SK-N-SH (cell line): ENCODE data around the gene GALR3. TPM values are rescaled to one million over a fixed set of nuclear protein-coding genes. Genes with fewer than 3 reads are reported as not detected.

Experiments used
- CTCF ChIA-PET: fragments of 300-600, 350-600 bp; formaldehyde crosslinking; extraction: SDS; loops from one replicate; lab custom pipeline; 2021; lab: Yijun Ruan, JAX
- POLR2A ChIA-PET: fragments of 350-600 bp; sonication (Branson Sonifier 250); formaldehyde crosslinking; extraction: SDS; loops from one replicate; lab custom pipeline; 2020; ENCODE audit warnings: antibody characterized with exemption, inconsistent platforms; lab: Yijun Ruan, JAX
- DNase-seq: peaks from one replicate; pipeline ENCODE4 v3.0.0; 2012
- H2AFZ ChIP-seq: fragments of 200-600 bp; sonication (generic); 2 replicates; pipeline ENCODE4 v1.8.1; 2016; ENCODE audit warnings: antibody characterized with exemption, mild to moderate bottlenecking, low read depth
- H3F3A ChIP-seq: fragments of 200-600 bp; sonication (generic); replicated peaks from 2 replicates; pipeline ENCODE3; 2016; ENCODE audit warnings: antibody characterized with exemption, mild to moderate bottlenecking; ENCODE audit not compliant: insufficient read depth
- H3K27ac ChIP-seq, 2 experiments: fragments of 200-500 bp in 1 of 2; fragments of 200-600 bp in 1 of 2; sonication (Bioruptor generic) in 1 of 2; sonication (generic), shearing (Covaris generic) in 1 of 2; 2 replicates each; pipeline versions ENCODE4 v1.5.1 to v1.6.1; 2014 to 2016; ENCODE audit warnings: low read depth in 2 of 2, inconsistent platforms in 1 of 2, low read length in 1 of 2, mild to moderate bottlenecking in 1 of 2, mixed read lengths in 1 of 2
- H3K27me3 ChIP-seq: fragments of 200-600 bp; sonication (generic), shearing (Covaris generic); 2 replicates; pipeline ENCODE4 v1.6.1; 2016; ENCODE audit warnings: mixed run types; ENCODE audit not compliant: insufficient read depth
- H3K36me3 ChIP-seq, 2 experiments: fragments of 200-500 bp in 1 of 2; fragments of 200-600 bp in 1 of 2; sonication (Bioruptor generic) in 1 of 2; sonication (generic) in 1 of 2; replicated peaks in 1 of 2; 2 replicates each; pipeline versions ENCODE3 to v1.5.1; 2014 to 2016; ENCODE audit warnings: low read length in 1 of 2, mild to moderate bottlenecking in 1 of 2; ENCODE audit not compliant: insufficient read depth in 2 of 2, control insufficient read depth in 1 of 2
- H3K4me1 ChIP-seq, 2 experiments: fragments of 200-500 bp in 1 of 2; fragments of 200-600 bp in 1 of 2; sonication (Bioruptor generic) in 1 of 2; sonication (generic), shearing (Covaris generic) in 1 of 2; 2 replicates each; pipeline versions ENCODE4 v1.5.1 to v1.6.1; 2014 to 2016; ENCODE audit warnings: low read depth in 1 of 2, low read length in 1 of 2, mixed run types in 1 of 2; ENCODE audit not compliant: insufficient read depth in 2 of 2, control insufficient read depth in 1 of 2
- H3K4me2 ChIP-seq: fragments of 200-600 bp; sonication (generic), shearing (Covaris generic); 2 replicates; pipeline ENCODE4 v1.6.1; 2017; ENCODE audit warnings: mixed run types
- H3K4me3 ChIP-seq, 2 experiments: fragments of 200-500 bp in 1 of 2; fragments of 200-600 bp in 1 of 2; sonication (Bioruptor generic) in 1 of 2; sonication (generic), shearing (Covaris generic) in 1 of 2; 2 replicates each; pipeline versions ENCODE4 v1.5.1 to v1.8.1; 2014 to 2016; ENCODE audit warnings: low read depth in 2 of 2, inconsistent platforms in 1 of 2, low read length in 1 of 2, mild to moderate bottlenecking in 1 of 2, mixed read lengths in 1 of 2, moderate library complexity in 1 of 2
- H3K79me2 ChIP-seq: fragments of 200-600 bp; sonication (generic); 2 replicates; pipeline ENCODE4 v1.8.1; 2017; ENCODE audit warnings: mild to moderate bottlenecking; ENCODE audit not compliant: insufficient read depth
- H3K9ac ChIP-seq: fragments of 200-600 bp; sonication (generic); 2 replicates; pipeline ENCODE4 v1.6.1; 2017; ENCODE audit warnings: mixed run types
- H3K9me2 ChIP-seq: fragments of 200-600 bp; sonication (generic); 2 replicates; pipeline ENCODE4 v1.6.1; 2017; ENCODE audit warnings: mixed run types
- H3K9me3 ChIP-seq: fragments of 200-600 bp; sonication (generic); 2 replicates; pipeline ENCODE4 v1.6.1; 2017; ENCODE audit warnings: mixed run types, mild to moderate bottlenecking, moderate library complexity
- H4K20me1 ChIP-seq: fragments of 200-600 bp; sonication (generic); 2 replicates; pipeline ENCODE4 v1.6.1; 2017; ENCODE audit warnings: mild to moderate bottlenecking, mixed run types; ENCODE audit not compliant: insufficient read depth
- CHD2 ChIP-seq: fragments of 150-350 bp; IDR thresholded peaks from 2 replicates; pipeline ENCODE4 v1.6.1; 2018; ENCODE audit warnings: low read length; ENCODE audit not compliant: partially characterized antibody
- EP300 ChIP-seq, 2 experiments: IDR thresholded peaks; 2 replicates each; pipeline versions ENCODE4 v1.4.0 to v1.6.1; 2012; ENCODE audit warnings: borderline replicate concordance in 1 of 2, low read depth in 1 of 2, low read length in 1 of 2
- FOXM1 ChIP-seq: IDR thresholded peaks from 2 replicates; pipeline ENCODE4 v1.4.0; 2012; ENCODE audit warnings: low read depth, mild to moderate bottlenecking
- JUND ChIP-seq: IDR thresholded peaks from 2 replicates; pipeline ENCODE4 v1.4.0; 2012
- MEF2A ChIP-seq: IDR thresholded peaks from 2 replicates; pipeline ENCODE4 v1.4.0; 2012; ENCODE audit warnings: low read depth, borderline replicate concordance
- NRF1 ChIP-seq: IDR thresholded peaks from 2 replicates; pipeline ENCODE4 v1.6.1; 2012; ENCODE audit warnings: low read depth, mild to moderate bottlenecking, low read length
- RAD21 ChIP-seq: IDR thresholded peaks from 2 replicates; pipeline ENCODE4 v1.6.1; 2012; ENCODE audit warnings: mild to moderate bottlenecking, low read length
- SIN3A ChIP-seq: IDR thresholded peaks from 2 replicates; pipeline ENCODE4 v1.6.1; 2012; ENCODE audit warnings: low read depth, mild to moderate bottlenecking, low read length, moderate library complexity, borderline replicate concordance
- SMC3 ChIP-seq: IDR thresholded peaks from 2 replicates; pipeline ENCODE4 v1.6.1; 2012; ENCODE audit warnings: low read depth, low read length, improper control_type of control experiment
- TEAD4 ChIP-seq: IDR thresholded peaks from 2 replicates; pipeline ENCODE4 v1.4.0; 2012; ENCODE audit warnings: mild to moderate bottlenecking, borderline replicate concordance; ENCODE audit not compliant: insufficient read depth
- WGBS: methylation state at CpG from one replicate; pipeline ENCODE4 v1.1.6; 2017; ENCODE audit warnings: low lambda C conversion rate; 5-methylcytosine and 5-hydroxymethylcytosine counted together
- polyA plus RNA-seq, 3 experiments: library from polyadenylated mRNA; depleted of rRNA; stranded (reverse); fragments of >200 nt; gene quantifications; 2 replicates each; pipeline ENCODE4 v1.2.3, GENCODE V29; 2012
- TF ChIP-seq, protein P1 (sequence below): IDR thresholded peaks from 2 replicates; pipeline ENCODE4 v1.4.0; 2012; ENCODE audit warnings: low read depth, borderline replicate concordance

GALR3 gene
- polyA plus RNA-seq, 1 of the 3 experiments (the other 2 are of a cell fraction): not detected

DNA sequence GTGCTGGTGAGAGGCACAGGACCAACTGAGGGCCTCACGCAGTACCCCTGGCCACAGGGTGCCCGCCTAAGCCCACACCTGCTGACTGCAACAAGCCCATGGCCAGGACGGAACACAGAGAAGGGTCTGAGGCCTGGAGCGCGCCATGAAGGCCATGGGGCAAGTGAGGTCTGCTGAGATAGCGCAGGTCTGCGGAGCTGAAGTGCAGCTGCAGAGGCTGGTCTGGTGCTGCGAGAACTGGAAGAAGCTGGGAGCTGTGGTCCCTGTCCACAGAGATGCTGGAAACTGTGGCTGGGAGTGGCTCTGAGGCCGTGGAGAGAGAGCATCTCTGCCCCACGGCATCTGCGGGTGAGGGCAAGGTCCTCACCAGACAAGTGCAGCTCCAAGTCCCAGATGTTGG lies 8.3 kb downstream of the GALR3 start (continued):
- no peak for TF ChIP-seq SIN3A
- no peak for TF ChIP-seq MEF2A
- TF ChIP-seq, all 33 proteins: peak for 0

DNA sequence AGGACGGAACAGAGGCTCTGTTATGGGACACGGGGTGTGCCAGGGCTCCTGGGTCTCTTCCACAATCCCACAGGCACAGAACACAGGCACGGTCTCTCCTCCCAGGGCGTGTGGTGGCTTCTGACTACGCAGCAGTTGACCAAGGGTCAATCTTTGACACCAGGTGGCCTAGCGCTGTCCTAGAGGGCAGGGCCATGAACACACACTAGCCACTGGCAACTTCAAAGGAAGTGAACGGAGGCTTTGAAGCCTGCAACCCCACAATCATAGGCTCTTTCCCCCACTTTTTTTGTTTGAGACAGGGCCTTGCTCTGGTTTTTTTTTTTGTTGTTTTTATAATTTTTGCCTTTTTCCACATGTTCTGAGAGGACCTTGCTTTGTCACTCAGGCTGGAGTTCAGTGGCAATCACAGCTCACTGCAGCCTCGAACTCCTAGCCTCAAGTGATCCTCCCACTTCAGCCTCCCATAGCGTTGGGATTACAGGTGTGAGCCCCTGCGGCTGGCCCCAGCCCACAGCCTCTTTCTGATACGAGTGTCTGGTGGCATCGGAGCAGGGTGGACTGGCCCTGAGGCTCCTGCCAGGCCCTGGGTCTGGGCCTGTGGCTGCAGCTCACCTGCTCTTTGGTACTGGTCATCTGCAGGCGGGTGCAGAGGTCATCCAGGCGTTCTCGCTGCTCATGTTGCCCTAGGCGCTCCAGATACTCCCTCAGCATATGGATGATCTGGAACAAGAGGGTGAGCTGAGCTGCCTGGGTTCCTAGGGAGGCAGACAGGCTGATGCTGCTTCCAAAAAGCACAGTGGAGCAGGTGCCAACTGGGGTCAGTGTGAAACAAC lies 9.1 kb downstream of the GALR3 start:
- 98% methylated on average over 10 of the region's 16 CpGs for WGBS
- no peaks in the 10 kb centered on the region for H3K27me3 ChIP-seq
- no peaks in the 10 kb centered on the region for H3K9me3 ChIP-seq
- no peak overlapping the region for H3K27ac ChIP-seq
- no peak overlapping the region for H3K4me3 ChIP-seq
- H3K9ac ChIP-seq: no peak overlapping the region
- DNase-seq: no peak
- peaks cover 32 to 46% of the 10 kb centered on the region in 2 experiments for H3K36me3 ChIP-seq
- H3K9me2 ChIP-seq: no peaks in the 10 kb centered on the region
- no peaks in the 10 kb centered on the region for H4K20me1 ChIP-seq
- ChIA-PET CTCF (interaction anchor here (1.0 kb wide), 1 partner anchor 10 kb away, joined by 3 read pairs; no protein-coding TSS in a partner anchor), POLR2A (no interaction called here)
- H3F3A ChIP-seq: no peaks in the 10 kb centered on the region
- no peak for TF ChIP-seq RAD21
- no peak for TF ChIP-seq CHD2
- TF ChIP-seq NRF1: no peak
- no peak for TF ChIP-seq SMC3
- no peak for TF ChIP-seq EP300 (IDR thresholded peaks at IDR 0.05; ENCODE audit: borderline replicate concordance in 1 of 2, low read depth in 1 of 2, low read length in 1 of 2)
- no peak for TF ChIP-seq JUND
- TF ChIP-seq, protein P1, sequence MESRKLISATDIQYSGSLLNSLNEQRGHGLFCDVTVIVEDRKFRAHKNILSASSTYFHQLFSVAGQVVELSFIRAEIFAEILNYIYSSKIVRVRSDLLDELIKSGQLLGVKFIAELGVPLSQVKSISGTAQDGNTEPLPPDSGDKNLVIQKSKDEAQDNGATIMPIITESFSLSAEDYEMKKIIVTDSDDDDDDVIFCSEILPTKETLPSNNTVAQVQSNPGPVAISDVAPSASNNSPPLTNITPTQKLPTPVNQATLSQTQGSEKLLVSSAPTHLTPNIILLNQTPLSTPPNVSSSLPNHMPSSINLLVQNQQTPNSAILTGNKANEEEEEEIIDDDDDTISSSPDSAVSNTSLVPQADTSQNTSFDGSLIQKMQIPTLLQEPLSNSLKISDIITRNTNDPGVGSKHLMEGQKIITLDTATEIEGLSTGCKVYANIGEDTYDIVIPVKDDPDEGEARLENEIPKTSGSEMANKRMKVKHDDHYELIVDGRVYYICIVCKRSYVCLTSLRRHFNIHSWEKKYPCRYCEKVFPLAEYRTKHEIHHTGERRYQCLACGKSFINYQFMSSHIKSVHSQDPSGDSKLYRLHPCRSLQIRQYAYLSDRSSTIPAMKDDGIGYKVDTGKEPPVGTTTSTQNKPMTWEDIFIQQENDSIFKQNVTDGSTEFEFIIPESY: no peak
- TF ChIP-seq TEAD4: no peak
- no peak for TF ChIP-seq FOXM1
- no peak overlapping the region for H2AFZ ChIP-seq
- no peaks in the 10 kb centered on the region for H3K79me2 ChIP-seq
- no peaks in the 10 kb centered on the region for H3K4me1 ChIP-seq
- H3K4me2 ChIP-seq: no peak overlapping the region
